Mammary epithelial cell (primary cell): ENCODE results near the gene UBAC2.

Experiments used
- EZH2 ChIP-seq: IDR thresholded peaks from 2 replicates; pipeline ENCODE4 v1.6.1; 2012; ENCODE audit warnings: low read length, inconsistent platforms, borderline replicate concordance
- TF ChIP-seq, protein P1 (sequence below), 2 donors: IDR thresholded peaks in 1 of 2; conservative IDR thresholded peaks in 1 of 2; 2 replicates each; pipeline ENCODE4 v1.5.1; 2011 to 2012; ENCODE audit warnings: inconsistent platforms in 2 of 2, low read length in 2 of 2, mild to moderate bottlenecking in 2 of 2, control low read depth in 1 of 2, low read depth in 1 of 2; ENCODE audit not compliant: insufficient read depth in 1 of 2; ENCODE audit errors: extremely low read depth in 1 of 2

DNA sequence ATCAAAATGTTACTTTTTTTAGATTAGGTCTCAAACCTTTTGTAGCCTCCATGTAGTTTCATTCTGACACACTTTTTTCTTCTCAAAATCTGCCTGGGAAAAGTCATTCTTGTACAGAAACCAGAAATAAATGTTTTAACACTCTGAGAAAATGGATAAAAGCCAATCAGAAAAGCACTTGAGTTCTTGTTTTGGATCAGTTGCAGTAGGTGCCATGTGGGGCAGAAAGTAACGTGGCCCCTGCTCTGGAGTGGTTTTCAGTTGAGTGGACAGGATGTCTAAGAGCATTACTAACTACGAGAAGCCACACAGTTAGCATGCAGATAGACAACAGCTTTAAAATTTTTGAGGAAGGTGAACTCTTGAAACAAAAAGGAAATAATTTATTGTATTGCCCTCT lies 87.4 kb downstream of the UBAC2 start:
- TF ChIP-seq, protein P1, sequence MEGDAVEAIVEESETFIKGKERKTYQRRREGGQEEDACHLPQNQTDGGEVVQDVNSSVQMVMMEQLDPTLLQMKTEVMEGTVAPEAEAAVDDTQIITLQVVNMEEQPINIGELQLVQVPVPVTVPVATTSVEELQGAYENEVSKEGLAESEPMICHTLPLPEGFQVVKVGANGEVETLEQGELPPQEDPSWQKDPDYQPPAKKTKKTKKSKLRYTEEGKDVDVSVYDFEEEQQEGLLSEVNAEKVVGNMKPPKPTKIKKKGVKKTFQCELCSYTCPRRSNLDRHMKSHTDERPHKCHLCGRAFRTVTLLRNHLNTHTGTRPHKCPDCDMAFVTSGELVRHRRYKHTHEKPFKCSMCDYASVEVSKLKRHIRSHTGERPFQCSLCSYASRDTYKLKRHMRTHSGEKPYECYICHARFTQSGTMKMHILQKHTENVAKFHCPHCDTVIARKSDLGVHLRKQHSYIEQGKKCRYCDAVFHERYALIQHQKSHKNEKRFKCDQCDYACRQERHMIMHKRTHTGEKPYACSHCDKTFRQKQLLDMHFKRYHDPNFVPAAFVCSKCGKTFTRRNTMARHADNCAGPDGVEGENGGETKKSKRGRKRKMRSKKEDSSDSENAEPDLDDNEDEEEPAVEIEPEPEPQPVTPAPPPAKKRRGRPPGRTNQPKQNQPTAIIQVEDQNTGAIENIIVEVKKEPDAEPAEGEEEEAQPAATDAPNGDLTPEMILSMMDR (conservative IDR thresholded peaks at IDR 0.05 in 1 of 2, IDR thresholded peaks at IDR 0.05 in 1 of 2; ENCODE audit: extremely low read depth in 1 of 2, insufficient read depth in 1 of 2, low read depth in 1 of 2, low read length in 2 of 2) = no peak
- TF ChIP-seq EZH2 = no peak
